Hematopoietic multipotent progenitor cell treated with erythropoietin and hydrocortisone succinate and interleukin-3 and kit ligand, for 17 days (in vitro differentiated cells): ENCODE results near the gene MAPKAPK3.

Source experiments
- DNase-seq: peaks from one replicate; pipeline ENCODE4 v3.0.0-alpha.2; 2015; ENCODE audit warnings: low spot score

MAPKAPK3 gene

GRCh38 chr3:50617096-50617791 lies at the start of gene MAPKAPK3:
Gene MAPKAPK3 (plus strand): TSS chr3:50617151. CDS start chr3:50617566, 415 bp downstream.
- DNase-seq: no peak

DNA sequence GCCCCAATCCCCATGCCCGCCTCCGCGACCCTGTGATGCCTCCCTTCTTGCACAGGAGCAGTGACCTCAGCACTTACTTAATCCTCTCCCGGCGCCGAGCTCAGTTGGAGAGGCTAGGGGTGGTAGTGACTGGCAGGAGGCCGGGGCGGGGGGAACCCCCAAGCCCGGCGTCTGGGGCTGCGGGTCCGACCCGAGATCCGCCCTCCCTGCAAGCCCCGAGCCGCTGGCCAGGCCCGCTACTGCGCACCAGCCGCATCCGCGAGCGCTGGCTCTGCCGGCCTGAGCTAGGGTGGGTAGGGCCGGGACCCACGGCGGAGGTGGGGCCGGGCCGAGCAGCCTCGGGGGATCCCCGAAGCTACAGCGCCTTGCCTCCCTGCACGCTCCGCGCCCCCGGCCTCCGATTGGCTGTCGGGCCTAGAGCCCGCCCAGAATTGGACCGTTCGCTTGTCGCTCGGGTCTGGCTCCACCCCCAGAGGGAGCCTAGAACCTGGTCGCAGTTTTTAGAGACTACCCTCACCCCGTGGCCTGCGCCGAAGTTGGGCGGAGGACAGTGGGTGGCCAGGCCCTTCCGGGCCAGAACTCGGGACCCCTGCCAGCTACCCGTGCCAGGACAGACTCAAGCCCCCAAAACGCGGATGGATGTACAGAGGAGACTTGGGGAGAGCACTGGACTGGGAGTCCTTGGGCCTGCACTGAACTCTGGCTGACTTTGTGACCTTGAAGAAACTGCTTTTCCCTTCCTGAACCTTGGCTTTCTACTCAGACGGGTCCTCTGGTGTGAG lies 49.4 kb upstream of the MAPKAPK3 start, which contains the start of gene C3orf18:
C3orf18 (minus strand) TSS at position 362 of the 782 bp plus-strand sequence. CDS start 2,048 bp downstream, outside the sequence.
- peak; percentile 94 for DNase-seq

DNA sequence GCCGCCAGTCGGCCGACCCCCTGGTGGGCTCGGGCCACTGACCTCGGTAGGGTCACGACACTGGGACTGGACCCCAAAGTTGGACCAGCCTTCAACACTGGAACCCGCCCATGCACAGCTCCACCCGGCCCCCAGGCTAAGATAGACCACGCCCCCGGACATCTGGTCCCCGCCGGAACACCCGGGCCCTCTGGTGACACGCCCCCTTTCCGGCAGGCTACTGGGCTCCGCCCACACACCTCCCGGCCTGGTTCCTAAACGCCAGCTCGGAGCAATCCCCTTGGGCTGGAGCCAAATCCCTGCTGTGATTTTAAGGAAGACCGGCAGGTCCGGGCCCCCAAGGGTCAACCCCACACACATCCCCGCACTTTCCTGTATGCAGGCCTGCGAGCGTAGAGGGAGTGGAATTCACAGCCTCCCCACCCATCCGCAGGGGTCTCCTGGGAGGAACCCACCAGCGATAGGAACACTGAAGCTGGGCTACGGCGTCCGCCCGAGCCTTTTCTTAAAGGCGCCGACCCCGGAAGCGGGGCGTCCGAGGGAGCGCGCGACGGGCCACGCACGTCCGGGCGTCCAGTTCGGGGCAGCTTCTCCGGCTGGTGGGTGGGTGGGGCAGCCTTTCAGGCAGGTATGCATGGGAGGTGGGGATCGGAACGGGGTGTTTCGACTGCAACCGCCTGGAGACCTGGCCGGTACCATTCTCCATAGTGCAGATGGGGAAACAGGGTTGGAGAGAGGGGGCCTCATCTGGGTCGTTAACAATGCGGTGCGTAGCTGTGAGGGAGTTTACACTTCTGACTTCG lies 47.8 kb upstream of the MAPKAPK3 start, which contains the start of gene HEMK1:
HEMK1 (plus strand) TSS at position 576 of the 803 bp plus-strand sequence. CDS start 1,583 bp downstream, outside the sequence.
- peak; percentile 95 for DNase-seq

- DNase-seq: no peak
Measured at GRCh38 chr3:50570508-50571279, 46.3 kb upstream of the MAPKAPK3 start.

GRCh38 chr3:50571486-50571885 lies 45.5 kb upstream of the MAPKAPK3 start:
- no peak for DNase-seq

DNA sequence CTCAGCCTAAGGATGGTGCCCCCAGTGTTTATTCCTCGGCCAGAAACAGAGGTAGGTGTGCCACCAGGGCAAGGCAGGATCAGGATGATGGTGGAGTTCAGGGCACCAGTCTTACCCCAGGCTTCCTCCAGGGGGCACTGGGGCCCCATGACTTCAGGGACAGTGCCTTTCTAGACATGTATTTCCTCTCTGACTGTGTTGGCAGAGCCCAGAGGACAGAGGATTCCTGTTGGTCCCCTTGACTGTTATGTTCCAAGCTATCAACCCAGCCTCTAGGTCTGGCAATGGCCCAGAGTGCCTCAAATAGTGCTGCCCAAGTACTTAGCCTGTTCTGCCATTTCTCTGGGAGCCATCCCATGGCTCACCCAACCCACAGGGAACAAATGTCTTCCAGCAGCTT lies 44.8 kb upstream of the MAPKAPK3 start:
- DNase-seq: peak; percentile 90

- DNase-seq: no peak
Measured at GRCh38 chr3:50572801-50573371, 44.1 kb upstream of the MAPKAPK3 start.

GRCh38 chr3:50573566-50574443 lies 43.1 kb upstream of the MAPKAPK3 start:
- no peak for DNase-seq

DNA sequence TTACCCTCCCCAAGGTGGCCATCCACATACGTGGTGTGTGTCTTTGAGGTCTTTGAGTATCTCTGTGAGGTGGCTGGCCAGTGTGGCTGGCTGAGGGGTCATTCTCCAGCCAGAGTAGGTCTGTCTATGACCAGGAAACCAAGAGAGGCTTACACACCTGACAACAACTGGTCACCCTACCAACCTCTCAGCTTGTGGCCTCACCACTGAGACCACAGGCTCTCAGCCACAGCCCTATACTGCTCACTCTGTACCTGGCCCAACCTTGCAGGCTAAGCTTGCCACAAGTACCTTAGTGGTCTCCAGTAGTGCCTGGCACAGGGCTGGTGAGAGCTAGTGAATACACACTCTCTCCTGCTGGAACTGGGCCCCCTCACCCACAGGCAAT lies 42.5 kb upstream of the MAPKAPK3 start:
- no peak for DNase-seq

- DNase-seq: no peak
Measured at GRCh38 chr3:50575372-50575771, 41.6 kb upstream of the MAPKAPK3 start.

DNA sequence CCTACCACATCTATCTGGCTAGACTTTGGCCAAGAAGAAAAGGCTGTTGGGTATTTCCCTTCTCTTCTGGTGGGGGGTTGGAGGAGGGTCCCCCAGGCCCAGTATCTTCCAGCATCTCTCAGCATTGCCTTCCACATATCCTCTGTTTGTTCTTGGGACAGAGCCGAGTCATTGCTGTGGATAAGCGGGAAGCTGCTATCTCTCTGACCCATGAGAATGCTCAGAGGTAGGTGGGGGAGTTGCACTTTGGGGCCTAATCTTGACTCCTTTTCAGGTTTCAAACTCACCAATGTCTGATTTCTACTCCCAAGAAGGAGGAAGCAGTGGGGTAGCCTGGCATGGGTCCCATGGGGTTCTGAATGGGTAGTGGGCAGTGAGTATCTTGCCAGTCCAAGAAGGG lies 39.6 kb upstream of the MAPKAPK3 start:
- no peak for DNase-seq

DNA sequence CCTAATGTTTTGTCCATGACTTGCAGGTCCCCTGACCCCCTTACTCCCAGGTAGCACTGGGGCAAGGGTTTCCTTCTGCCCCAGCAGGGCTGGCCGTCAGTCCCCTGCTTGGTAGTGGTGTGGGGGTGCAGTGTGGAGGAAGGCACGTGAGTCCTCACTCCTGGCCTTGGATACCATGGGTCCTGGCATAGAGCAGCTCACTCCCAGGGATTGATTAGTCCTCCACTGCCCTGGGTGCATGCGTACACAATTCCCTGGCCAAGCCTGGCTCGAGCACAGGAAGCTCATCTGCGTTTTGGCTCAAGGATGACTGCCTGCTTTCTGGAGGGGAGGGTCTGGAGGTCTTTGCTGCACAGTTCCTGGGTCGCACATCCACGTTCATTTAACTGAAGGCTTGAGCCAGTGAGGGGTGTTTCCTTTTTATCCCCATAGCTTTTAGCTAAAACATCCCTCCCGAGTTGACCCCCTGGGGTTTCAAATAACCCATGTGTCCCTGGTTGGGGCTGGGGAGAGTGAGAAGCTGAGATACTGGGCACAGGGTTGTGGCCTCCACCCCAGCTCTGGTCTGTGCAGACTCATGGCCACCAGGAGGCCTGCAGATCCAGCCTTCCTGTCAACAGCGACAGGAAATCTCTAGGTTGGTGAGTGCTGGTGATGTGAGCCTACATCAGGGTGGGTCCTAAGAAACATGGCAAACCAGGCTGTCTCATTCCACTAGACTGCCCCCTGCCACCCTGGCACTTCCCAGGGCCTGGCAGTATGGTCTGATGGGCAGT lies 36.1 kb upstream of the MAPKAPK3 start:
- no peak for DNase-seq

DNA sequence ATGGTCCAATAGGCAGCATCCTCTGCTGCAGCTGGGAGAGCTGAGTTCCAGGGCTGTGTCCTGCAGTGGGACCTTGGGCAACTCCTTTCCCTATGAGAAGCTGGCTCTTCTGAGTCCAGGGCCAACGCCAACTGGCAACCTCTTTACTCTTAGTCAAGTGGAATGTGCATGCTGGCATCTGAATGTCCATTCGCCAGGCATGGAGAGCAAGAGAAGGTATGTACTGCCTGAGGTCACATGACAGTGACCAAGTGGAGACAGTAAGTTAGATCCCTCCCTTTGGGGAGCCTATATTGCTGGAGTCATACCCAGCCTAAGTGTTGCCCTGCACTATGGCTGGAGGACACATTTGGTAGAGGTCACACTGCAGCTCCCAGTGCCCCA lies 35.5 kb upstream of the MAPKAPK3 start:
- no peak for DNase-seq

DNA sequence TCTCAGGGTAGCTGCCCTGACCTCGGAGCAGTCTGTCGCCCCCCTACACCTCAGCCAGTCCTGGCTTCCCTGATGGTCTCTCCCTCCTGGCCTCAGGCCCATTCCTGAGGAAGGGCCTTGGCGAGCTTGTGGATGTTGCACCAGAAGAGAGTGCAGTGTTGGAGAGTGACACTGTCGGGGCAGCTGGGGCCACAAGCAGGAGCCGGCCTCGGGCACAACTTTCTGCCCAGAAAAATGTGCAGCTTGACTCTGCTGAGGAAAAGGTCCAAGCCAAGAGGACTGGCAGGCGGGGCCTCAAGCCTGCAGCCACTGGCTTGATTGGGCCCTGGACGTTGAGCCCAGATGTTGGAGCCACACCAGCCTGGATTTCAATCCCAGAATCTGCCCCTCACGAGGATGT lies 34.9 kb upstream of the MAPKAPK3 start:
- DNase-seq: no peak

- DNase-seq: no peak
Measured at GRCh38 chr3:50583897-50584296, 33.1 kb upstream of the MAPKAPK3 start.

- no peak for DNase-seq
Measured at GRCh38 chr3:50584391-50584790, 32.6 kb upstream of the MAPKAPK3 start.

- DNase-seq: no peak
Measured at GRCh38 chr3:50585919-50586762, 30.8 kb upstream of the MAPKAPK3 start.

DNA sequence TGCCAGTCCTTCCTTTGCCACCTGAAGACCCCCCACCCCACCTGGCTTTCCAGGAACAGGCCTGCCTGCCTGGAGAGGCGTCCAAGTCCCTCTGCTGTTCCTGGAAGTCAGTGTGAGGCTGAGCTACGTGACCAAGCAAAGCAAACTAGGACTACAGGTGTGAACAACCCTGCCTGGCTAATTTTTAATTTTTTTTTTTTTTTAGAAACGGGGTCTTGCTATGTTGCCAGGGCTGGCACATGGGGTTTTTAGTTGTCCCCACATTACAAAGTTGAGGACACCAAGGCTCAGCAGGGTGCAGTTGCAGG lies 30.2 kb upstream of the MAPKAPK3 start:
- DNase-seq: no peak

- DNase-seq: no peak
Measured at GRCh38 chr3:50587373-50587772, 29.6 kb upstream of the MAPKAPK3 start.
